Activated CD4-positive, alpha-beta T cell treated with anti-CD3 and anti-CD28 coated beads, Interleukin-2, amount 50 U/mL, for 48 hours (primary cell): ENCODE measurements around the gene CUL5.
"Not testable (repeated sequence)": the region's sequence is repeated elsewhere in the genome, so short reads cannot be mapped to it uniquely, and the experiment has no call there.

Source experiments
- DNase-seq, 2 experiments: peaks; one replicate each; pipeline ENCODE4 v3.0.0-alpha.2; 2020

The CUL5 gene

GRCh38 chr11:108025387-108026080 lies 16.8 kb downstream of the CUL5 start:
- DNase-seq = peak in 1 of 2 experiments; percentile 11

GRCh38 chr11:108027057-108027456 lies 18.4 kb downstream of the CUL5 start:
- DNase-seq = no peak

- DNase-seq = not testable (repeated sequence)
Observed at GRCh38 chr11:108028822-108029441, 20.2 kb downstream of the CUL5 start.

- DNase-seq = not testable (repeated sequence)
Observed at GRCh38 chr11:108031604-108032003, 22.9 kb downstream of the CUL5 start.

- no peak for DNase-seq
Observed at GRCh38 chr11:108032800-108033199, 24.1 kb downstream of the CUL5 start.

- DNase-seq = no peak
Observed at GRCh38 chr11:108034034-108034433, 25.3 kb downstream of the CUL5 start.

GRCh38 chr11:108034952-108035351 lies 26.3 kb downstream of the CUL5 start:
- DNase-seq = no peak

GRCh38 chr11:108035690-108036089 lies 27.0 kb downstream of the CUL5 start:
- no peak for DNase-seq

GRCh38 chr11:108037211-108037610 lies 28.5 kb downstream of the CUL5 start:
- DNase-seq = no peak

- no peak for DNase-seq
Observed at GRCh38 chr11:108037636-108038035, 28.9 kb downstream of the CUL5 start.

GRCh38 chr11:108048269-108048668 lies 39.6 kb downstream of the CUL5 start:
- no peak for DNase-seq

- DNase-seq = no peak
Observed at GRCh38 chr11:108062336-108062735, 53.6 kb downstream of the CUL5 start.

- no peak for DNase-seq
Observed at GRCh38 chr11:108063410-108063809, 54.7 kb downstream of the CUL5 start.

GRCh38 chr11:108069947-108070346 lies 61.2 kb downstream of the CUL5 start:
- DNase-seq = no peak

GRCh38 chr11:108084811-108085210 lies 76.1 kb downstream of the CUL5 start:
- DNase-seq = no peak

- no peak for DNase-seq
Observed at GRCh38 chr11:108085672-108086071, 77.0 kb downstream of the CUL5 start.

- no peak for DNase-seq
Observed at GRCh38 chr11:108092134-108092533, 83.4 kb downstream of the CUL5 start.

- no peak for DNase-seq
Observed at GRCh38 chr11:108093128-108093904, 84.6 kb downstream of the CUL5 start.

GRCh38 chr11:108097179-108097578 lies 88.5 kb downstream of the CUL5 start:
- DNase-seq = no peak

GRCh38 chr11:108101090-108101775 lies 92.5 kb downstream of the CUL5 start:
- DNase-seq = no peak

GRCh38 chr11:108111126-108111525 lies 102.4 kb downstream of the CUL5 start:
- DNase-seq = no peak

- no peak for DNase-seq
Observed at GRCh38 chr11:108112057-108112456, 103.4 kb downstream of the CUL5 start.

- no peak for DNase-seq
Observed at GRCh38 chr11:108115500-108116140, 106.9 kb downstream of the CUL5 start.
